HG03066 (cell line): ENCODE measurements around the gene SLC27A5.
A peak's percentile ranks its signal among the peaks of the same experiment; 100 is the strongest.

ENCODE experiments used
- ATAC-seq: cut with Tn5 transposase; IDR thresholded peaks from one replicate; pipeline ENCODE4 v1.9.1; 2021; ENCODE audit warnings: low read depth; ENCODE audit not compliant: unreplicated experiment

The SLC27A5 gene, protein sequence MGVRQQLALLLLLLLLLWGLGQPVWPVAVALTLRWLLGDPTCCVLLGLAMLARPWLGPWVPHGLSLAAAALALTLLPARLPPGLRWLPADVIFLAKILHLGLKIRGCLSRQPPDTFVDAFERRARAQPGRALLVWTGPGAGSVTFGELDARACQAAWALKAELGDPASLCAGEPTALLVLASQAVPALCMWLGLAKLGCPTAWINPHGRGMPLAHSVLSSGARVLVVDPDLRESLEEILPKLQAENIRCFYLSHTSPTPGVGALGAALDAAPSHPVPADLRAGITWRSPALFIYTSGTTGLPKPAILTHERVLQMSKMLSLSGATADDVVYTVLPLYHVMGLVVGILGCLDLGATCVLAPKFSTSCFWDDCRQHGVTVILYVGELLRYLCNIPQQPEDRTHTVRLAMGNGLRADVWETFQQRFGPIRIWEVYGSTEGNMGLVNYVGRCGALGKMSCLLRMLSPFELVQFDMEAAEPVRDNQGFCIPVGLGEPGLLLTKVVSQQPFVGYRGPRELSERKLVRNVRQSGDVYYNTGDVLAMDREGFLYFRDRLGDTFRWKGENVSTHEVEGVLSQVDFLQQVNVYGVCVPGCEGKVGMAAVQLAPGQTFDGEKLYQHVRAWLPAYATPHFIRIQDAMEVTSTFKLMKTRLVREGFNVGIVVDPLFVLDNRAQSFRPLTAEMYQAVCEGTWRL

DNA sequence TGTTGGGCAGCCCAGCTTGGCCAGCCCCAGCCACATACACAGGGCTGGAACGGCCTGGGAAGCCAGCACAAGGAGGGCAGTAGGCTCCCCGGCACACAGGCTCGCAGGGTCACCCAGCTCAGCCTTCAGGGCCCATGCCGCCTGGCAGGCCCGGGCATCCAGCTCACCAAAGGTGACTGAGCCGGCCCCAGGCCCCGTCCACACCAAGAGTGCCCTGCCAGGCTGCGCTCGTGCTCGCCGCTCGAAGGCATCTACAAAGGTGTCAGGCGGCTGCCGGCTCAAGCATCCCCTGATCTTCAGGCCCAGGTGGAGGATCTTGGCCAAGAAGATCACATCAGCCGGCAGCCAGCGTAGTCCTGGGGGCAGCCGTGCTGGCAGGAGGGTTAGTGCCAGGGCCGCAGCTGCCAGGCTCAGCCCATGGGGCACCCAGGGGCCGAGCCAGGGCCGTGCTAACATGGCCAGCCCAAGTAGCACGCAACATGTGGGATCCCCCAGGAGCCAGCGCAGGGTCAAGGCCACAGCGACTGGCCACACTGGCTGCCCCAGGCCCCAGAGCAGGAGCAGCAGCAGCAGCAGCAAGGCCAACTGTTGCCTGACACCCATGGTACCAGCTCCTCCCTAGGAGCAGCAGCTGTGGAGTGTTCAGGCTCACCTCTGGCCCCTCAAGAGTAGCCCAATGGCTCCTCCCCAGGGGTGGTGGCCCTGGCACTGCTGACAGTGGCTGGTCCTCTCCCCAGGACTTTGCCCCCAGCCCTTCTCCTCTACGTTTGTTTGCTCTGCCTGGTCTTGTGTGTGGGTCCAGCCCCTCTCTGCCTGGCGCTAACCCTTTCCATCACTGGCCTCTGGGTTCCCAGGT lies at the start of gene SLC27A5:
TSS of gene SLC27A5 (minus strand) at position 640 of the 856 bp plus-strand sequence. CDS start at position 603, 37 bp downstream.
- no peak for ATAC-seq

DNA sequence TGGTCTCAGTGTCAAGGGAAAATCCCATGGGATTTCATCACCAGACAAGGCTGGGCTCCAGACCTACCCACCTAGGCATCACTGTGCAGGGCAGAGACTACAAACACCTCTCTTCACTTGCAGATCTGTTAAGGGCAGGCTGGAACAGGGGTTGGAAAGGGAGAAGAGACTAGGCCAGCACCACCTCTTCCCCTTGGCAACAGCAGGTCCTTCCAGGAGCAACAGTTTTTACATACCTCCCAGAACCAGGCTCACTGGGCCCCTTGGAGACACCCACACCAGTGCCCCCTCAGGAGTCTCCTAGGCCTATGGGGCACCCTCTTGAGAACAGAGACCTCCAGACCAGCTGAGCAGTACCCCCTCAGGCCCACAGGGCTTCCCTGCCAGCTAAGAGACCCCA lies 49.1 kb upstream of the SLC27A5 start:
- no peak for ATAC-seq

DNA sequence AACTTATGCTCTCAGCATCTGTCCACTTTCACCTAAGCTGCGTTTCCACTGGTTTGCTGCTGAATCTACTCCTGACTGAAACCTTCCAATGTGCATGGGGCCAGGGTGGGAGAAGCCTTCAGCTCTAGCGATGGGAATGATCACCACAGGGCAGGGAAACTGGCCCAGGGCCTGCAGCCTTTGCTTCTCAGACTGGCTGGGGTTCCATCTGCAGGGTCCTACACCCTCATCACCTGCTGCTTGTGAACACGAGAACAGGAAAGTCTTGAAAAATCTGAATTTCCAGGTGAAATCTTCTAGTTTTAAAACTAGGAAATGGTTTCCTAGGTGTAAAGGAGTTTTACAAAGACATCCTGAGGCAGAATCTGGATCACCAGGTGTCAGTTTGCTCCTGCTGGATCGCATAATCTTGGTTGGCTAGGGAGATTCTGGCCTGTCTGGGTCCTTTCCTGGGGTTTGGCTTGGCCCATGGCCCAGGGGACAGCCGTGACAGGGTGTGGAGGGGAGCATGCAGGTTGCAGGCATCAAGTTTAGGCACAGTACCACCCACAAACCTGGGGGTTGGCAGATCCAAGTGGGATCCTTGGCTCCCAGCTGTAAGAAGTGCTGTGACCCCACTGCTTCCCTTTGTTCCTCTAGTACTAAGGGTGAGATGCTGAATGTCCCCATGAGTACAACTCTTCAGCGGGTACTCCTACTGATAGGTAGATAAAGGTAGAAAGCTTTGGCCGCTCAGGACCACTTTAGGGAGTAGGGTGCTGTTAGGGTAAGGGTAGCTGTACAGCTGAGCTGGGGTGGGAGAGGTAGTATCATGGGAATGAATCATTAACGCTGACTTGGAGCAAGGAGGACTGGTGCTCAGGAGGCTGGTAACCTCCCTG lies 48.5 kb upstream of the SLC27A5 start:
- ATAC-seq = no peak

DNA sequence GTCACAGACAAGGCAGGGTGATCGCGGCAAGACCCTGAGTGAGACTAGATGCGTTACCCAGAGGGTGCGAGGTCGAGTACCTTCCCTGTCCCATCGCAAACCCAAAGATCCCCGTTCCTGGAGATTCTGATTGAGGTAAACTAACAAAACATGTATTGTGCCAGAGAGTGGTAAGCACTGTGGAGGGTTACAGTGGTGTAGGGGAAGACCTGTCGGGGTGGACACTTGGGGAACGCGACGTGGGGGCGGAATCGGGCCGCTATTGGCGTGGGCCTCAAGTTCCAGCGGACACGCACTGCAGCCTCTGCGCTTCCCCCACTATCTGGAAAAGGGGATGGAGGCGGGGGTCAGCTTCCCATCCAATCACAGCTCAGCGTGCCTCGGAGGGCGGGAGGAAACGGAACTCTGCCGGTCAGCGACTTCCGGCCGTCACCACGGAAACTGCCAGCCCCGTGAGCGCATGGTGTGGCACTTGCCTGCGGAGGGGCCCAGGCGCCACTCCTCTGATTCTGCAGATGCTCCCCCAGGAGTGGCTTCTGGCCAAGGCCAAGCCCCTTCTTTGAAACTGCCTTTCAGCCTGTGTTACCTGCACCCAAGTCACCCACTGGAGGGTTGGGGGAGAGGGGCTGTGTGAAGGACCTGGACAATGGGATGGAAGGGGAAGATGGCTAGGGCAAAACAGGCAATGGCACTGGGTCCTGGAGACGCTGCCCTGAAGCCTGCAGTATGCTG lies 47.6 kb upstream of the SLC27A5 start:
- ATAC-seq = no peak

- ATAC-seq = peak; percentile 49
Observed at GRCh38 chr19:58558623-58559274, 47.0 kb upstream of the SLC27A5 start.

DNA sequence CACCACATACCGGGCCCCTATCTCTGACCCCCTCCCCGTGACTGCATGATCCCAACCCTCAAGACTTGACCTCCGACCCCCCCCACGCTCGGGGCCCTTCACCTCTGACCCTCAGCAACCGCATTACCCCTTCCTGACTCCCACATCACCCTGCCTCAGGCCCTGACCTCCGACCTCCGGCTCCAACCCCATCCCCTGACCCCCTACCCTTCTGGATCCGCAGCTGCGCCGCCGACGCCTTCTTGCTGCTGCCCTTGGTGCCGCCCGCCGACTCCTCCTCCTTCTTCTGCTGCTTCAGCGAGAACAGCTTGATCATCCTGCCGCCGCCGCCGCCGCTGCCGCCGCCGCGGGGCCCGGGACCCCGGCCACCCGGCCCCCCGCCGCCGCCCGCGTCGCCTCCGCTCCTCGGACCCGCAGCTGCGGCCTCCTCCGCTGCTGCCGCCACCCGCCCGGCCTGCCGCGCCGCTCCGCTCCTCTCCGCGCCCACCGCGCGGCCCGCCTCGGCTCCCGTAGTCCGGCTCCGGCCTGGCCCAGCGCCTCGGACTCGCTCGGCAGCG lies 46.4 kb upstream of the SLC27A5 start, which contains the start of gene UBE2M:
TSS of gene UBE2M (minus strand) at position 546 of the 557 bp plus-strand sequence. CDS start at position 316, 230 bp downstream.
- ATAC-seq = no peak

GRCh38 chr19:58557221-58558065 lies 45.7 kb upstream of the SLC27A5 start:
- no peak for ATAC-seq

GRCh38 chr19:58556622-58557220 lies 44.9 kb upstream of the SLC27A5 start:
- no peak for ATAC-seq

GRCh38 chr19:58555920-58556621 lies 44.3 kb upstream of the SLC27A5 start:
- ATAC-seq = no peak

DNA sequence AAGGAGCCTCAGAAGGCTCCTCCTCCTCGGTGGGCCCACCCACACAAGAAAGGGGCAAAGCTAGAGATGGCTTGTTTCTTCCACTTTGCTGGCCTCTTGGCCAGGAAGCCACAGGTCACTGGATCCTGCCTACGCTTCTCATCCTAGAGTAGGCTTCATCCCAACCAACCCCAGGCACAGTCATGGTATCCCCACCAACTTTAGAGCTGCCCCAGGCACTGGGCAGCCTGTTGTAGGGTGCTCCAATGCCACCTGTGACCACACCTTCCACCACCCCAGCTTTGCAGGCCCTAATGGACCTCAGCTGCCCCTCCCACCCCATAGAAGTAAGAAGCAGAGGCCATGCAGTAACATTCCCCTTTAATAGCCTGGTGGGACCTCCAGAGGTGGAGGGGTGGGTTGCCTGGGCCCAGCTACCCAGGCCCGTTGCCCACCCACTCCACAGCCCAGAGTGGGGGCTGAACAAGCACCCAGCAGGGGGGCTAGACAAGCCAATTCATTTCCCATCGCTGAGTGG lies 43.6 kb upstream of the SLC27A5 start:
- ATAC-seq = no peak

- peak; percentile 33 for ATAC-seq
Observed at GRCh38 chr19:58554494-58555368, 42.9 kb upstream of the SLC27A5 start, which contains the start of gene CHMP2A. Gene CHMP2A, minus strand, starts transcription at chr19:58555105. Its CDS starts 893 bp downstream, at chr19:58554212.

DNA sequence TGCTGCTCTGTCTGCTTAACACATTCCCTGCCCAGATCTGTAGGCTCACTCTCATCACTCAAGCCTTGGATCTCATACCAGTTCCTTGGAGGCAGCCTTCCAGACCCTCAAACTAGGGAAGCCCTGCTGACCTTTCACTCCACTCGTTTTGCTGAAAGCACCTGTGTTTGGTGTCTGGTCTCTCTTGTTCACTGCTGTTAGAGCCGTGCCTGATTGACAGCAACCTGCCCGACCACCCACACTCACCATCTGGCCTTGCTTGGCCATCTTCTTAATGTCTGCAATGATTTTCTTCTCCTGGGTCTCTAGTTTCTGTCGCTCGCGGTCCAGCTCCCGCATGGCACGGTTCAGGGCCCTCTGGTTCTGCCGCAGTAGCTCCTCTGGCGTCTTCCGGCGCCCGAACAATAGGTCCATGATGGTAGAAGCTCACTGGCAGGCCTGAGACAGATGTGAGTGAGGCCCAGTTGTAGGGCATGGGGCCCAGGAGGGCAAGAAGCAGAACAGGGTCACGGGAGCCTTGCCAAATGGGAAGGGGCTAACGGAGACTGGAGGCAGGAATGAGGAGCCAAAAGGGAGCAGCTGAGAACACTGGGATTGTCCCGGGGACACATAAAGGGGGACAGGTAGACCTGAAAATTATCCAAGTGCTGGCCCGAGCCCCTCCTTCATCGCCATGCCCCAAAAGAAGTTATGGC lies 42.2 kb upstream of the SLC27A5 start:
- ATAC-seq = no peak

- ATAC-seq = no peak
Observed at GRCh38 chr19:58552655-58553054, 40.9 kb upstream of the SLC27A5 start.

- no peak for ATAC-seq
Observed at GRCh38 chr19:58551577-58552471, 40.0 kb upstream of the SLC27A5 start.
